K562 treated with DMSO at 1 percent for 12 hours (cell line): ENCODE results near the gene PGAP1. TPM values are rescaled to one million over a fixed set of nuclear protein-coding genes. Genes with fewer than 3 reads are reported as not detected.

Experiments
- total RNA-seq: library from RNA; unstranded; fragments of 300-600 nt; gene quantifications from 2 replicates; pipeline ENCODE4 v1.2.3, GENCODE V29; 2022; ENCODE audit not compliant: insufficient read depth

PGAP1 gene
- total RNA-seq: 0.97 TPM in 1 of 2 replicates, not detected in the other

DNA sequence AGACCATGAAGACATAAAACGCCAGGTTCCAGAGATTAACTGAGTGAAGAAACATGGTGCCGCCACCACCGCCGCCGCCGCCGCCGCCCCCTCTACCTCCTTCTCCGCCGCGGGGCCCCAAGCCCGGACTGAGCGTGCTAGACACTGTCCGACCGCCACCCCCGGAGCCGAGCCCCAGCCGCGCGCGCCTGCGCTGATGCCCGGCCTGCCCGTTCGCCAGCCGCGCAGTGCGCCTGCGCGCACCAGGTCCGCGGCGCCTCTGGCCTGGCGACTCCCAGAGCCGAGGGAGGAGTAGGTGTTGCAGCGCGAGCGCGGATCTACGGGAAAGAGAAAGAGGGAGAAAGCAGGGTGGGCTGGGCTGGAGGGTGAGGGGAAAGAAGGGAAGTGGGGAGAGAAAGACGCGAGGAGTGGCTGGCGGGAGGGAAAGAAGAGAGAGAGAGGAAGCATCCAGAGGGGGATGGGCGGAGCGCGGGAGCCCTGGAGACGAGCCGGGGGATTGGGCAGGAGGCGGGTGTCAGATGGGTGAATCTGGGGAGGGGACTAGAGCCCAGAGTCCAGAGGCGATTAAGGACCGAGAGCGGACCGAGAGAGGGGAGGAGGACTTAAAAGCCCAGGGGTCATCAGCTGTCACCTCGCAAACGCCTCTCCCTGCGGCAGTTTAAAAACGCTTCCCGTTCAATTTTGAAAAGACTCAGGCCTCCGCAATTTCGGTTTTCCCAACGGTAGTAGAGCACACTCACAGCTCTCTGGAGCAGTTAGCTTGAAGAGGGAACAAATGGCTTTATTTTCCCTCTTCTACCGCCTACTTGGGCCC is at the start of gene PGAP1:
PGAP1 (minus strand) TSS at position 146 of the 814 bp plus-strand sequence; CDS start at position 55, 91 bp downstream.

GRCh38 chr2:196809260-196809659 is 117.2 kb downstream of the PGAP1 start, which contains the start of gene C2orf66:
TSS of gene C2orf66 (minus strand) at chr2:196809355. CDS start at chr2:196809336, 19 bp downstream.

Other genes with a start within 250 kb of the PGAP1 start
- gene GTF3C3, start 127.0 kb downstream of the PGAP1 start, total RNA-seq: 11.6 and 30.1 TPM in 2 replicates
- gene C2orf66, start 117.4 kb downstream of the PGAP1 start, total RNA-seq: not detected in 2 replicates